HG03103 (cell line): ENCODE measurements around the gene GTF2IRD1.
"Not testable (repeated sequence)": the region's sequence is repeated elsewhere in the genome, so short reads cannot be mapped to it uniquely, and the experiment has no call there.

Source experiments
- ATAC-seq: cut with Tn5 transposase; IDR thresholded peaks from one replicate; pipeline ENCODE4 v1.9.1; 2021; ENCODE audit warnings: low read depth; ENCODE audit not compliant: unreplicated experiment

The GTF2IRD1 gene

GRCh38 chr7:74489997-74490945 lies 36.6 kb downstream of the GTF2IRD1 start:
- ATAC-seq, result no peak

GRCh38 chr7:74491490-74491889 lies 37.8 kb downstream of the GTF2IRD1 start:
- not testable (repeated sequence) for ATAC-seq

GRCh38 chr7:74493295-74493694 lies 39.6 kb downstream of the GTF2IRD1 start:
- no peak for ATAC-seq

GRCh38 chr7:74494076-74494548 lies 40.4 kb downstream of the GTF2IRD1 start:
- no peak for ATAC-seq

- no peak for ATAC-seq
Measured at GRCh38 chr7:74495112-74496086, 41.7 kb downstream of the GTF2IRD1 start.

GRCh38 chr7:74496272-74496671 lies 42.6 kb downstream of the GTF2IRD1 start:
- ATAC-seq, result no peak

GRCh38 chr7:74496773-74497172 lies 43.1 kb downstream of the GTF2IRD1 start:
- not testable (repeated sequence) for ATAC-seq

GRCh38 chr7:74498354-74498753 lies 44.6 kb downstream of the GTF2IRD1 start:
- no peak for ATAC-seq

GRCh38 chr7:74498996-74499834 lies 45.5 kb downstream of the GTF2IRD1 start:
- ATAC-seq, result no peak

GRCh38 chr7:74499835-74500388 lies 46.2 kb downstream of the GTF2IRD1 start:
- no peak for ATAC-seq

GRCh38 chr7:74501298-74501697 lies 47.6 kb downstream of the GTF2IRD1 start:
- ATAC-seq, result no peak

GRCh38 chr7:74502216-74502891 lies 48.6 kb downstream of the GTF2IRD1 start:
- no peak for ATAC-seq

- ATAC-seq, result no peak
Measured at GRCh38 chr7:74503061-74503460, 49.4 kb downstream of the GTF2IRD1 start.

GRCh38 chr7:74503943-74504342 lies 50.2 kb downstream of the GTF2IRD1 start:
- no peak for ATAC-seq

- ATAC-seq, result no peak
Measured at GRCh38 chr7:74505471-74506324, 52.0 kb downstream of the GTF2IRD1 start.

GRCh38 chr7:74506325-74506724 lies 52.6 kb downstream of the GTF2IRD1 start:
- ATAC-seq, result no peak

GRCh38 chr7:74507538-74508319 lies 54.0 kb downstream of the GTF2IRD1 start:
- no peak for ATAC-seq
